Neural cell (in vitro differentiated cells): Measurements from ENCODE around the gene TSLP. TPM values are rescaled to one million over a fixed set of nuclear protein-coding genes. Genes with fewer than 3 reads are reported as not detected.

ENCODE experiments used
- H2AFZ ChIP-seq: fragments of 200-600, 300-800 bp; sonication (generic), shearing (Covaris generic); 2 replicates; pipeline ENCODE4 v1.6.0; 2014; ENCODE audit warnings: low read depth, mild to moderate bottlenecking, antibody characterized with exemption, low read length, moderate library complexity
- H3F3A ChIP-seq: fragments of 200-600 bp; shearing (Covaris generic); 2 replicates; pipeline ENCODE4 v1.6.1; 2016; ENCODE audit warnings: mild to moderate bottlenecking, moderate library complexity, mixed read lengths, antibody characterized with exemption, low read length; ENCODE audit not compliant: insufficient read depth, poor library complexity, severe bottlenecking
- H3K27ac ChIP-seq: fragments of 200-600, 300-800 bp; sonication (generic), shearing (Covaris generic); 2 replicates; pipeline ENCODE4 v1.5.1; 2014; ENCODE audit warnings: mild to moderate bottlenecking, low read length, moderate library complexity
- H3K27me3 ChIP-seq: fragments of 300-800, 200-600 bp; sonication (generic), shearing (Covaris generic); 2 replicates; pipeline ENCODE4 v1.6.0; 2014; ENCODE audit warnings: mild to moderate bottlenecking, low read depth, low read length, moderate library complexity; ENCODE audit not compliant: insufficient read depth
- H3K36me3 ChIP-seq: fragments of 300-800, 200-600 bp; sonication (generic), shearing (Covaris generic); 2 replicates; pipeline ENCODE4 v1.5.1; 2014; ENCODE audit warnings: mild to moderate bottlenecking, antibody characterized with exemption, low read length, moderate library complexity; ENCODE audit not compliant: insufficient read depth
- H3K4me2 ChIP-seq: fragments of 300-800, 200-600 bp; sonication (generic), shearing (Covaris generic); 2 replicates; pipeline ENCODE4 v1.6.0; 2014; ENCODE audit warnings: mild to moderate bottlenecking, low read length
- H3K4me3 ChIP-seq: fragments of 300-800, 200-600 bp; sonication (generic), shearing (Covaris generic); 2 replicates; pipeline ENCODE4 v1.5.1; 2014; ENCODE audit warnings: mild to moderate bottlenecking, low read length, moderate library complexity
- H3K79me2 ChIP-seq: fragments of 200-600 bp; shearing (Covaris generic); replicated peaks from 2 replicates; pipeline ENCODE4 v1.6.0; 2014; ENCODE audit warnings: mild to moderate bottlenecking, low read length, moderate library complexity; ENCODE audit not compliant: insufficient read depth
- H3K9ac ChIP-seq: fragments of 300-800, 200-600 bp; sonication (generic), shearing (Covaris generic); 2 replicates; pipeline ENCODE4 v1.6.1; 2016; ENCODE audit warnings: mild to moderate bottlenecking, low read length, mixed read lengths
- H3K9me2 ChIP-seq: fragments of 200-600 bp; shearing (Covaris generic); 2 replicates; pipeline ENCODE4 v1.6.1; 2016; ENCODE audit warnings: mild to moderate bottlenecking, low read length, mixed read lengths; ENCODE audit not compliant: insufficient read depth
- H3K9me3 ChIP-seq: fragments of 200-600, 300-800 bp; sonication (generic), shearing (Covaris generic); 2 replicates; pipeline ENCODE4 v1.6.1; 2016; ENCODE audit warnings: mild to moderate bottlenecking, mixed run types, low read length, moderate library complexity, mixed read lengths
- H4K20me1 ChIP-seq: fragments of 200-600 bp; shearing (Covaris generic); 2 replicates; pipeline ENCODE4 v1.6.1; 2016; ENCODE audit warnings: mild to moderate bottlenecking, mixed run types; ENCODE audit not compliant: insufficient read depth
- CTCF ChIP-seq: fragments of 450-650 bp; IDR thresholded peaks from 2 replicates; pipeline ENCODE4 v1.5.1; 2014; ENCODE audit warnings: antibody characterized with exemption, mild to moderate bottlenecking, moderate library complexity; ENCODE audit not compliant: poor library complexity, severe bottlenecking
- EP300 ChIP-seq: fragments of 450-650 bp; conservative IDR thresholded peaks from 2 replicates; pipeline ENCODE4 v1.6.1; 2014; ENCODE audit warnings: antibody characterized with exemption, mild to moderate bottlenecking, moderate library complexity; ENCODE audit not compliant: poor library complexity, severe bottlenecking
- EZH2 ChIP-seq: fragments of 200-600, 300-800 bp; shearing (Covaris generic), sonication (generic); IDR thresholded peaks from 2 replicates; pipeline ENCODE4 v1.6.1; 2014; ENCODE audit warnings: antibody characterized with exemption, low read length, borderline replicate concordance, mild to moderate bottlenecking; ENCODE audit not compliant: insufficient read depth, poor library complexity, severe bottlenecking
- POLR2AphosphoS5 ChIP-seq: IDR thresholded peaks from 2 replicates; pipeline ENCODE4 v1.6.1; 2012
- RAD21 ChIP-seq: fragments of 450-650 bp; conservative IDR thresholded peaks from 2 replicates; pipeline ENCODE4 v1.6.1; 2014; ENCODE audit warnings: antibody characterized with exemption, mild to moderate bottlenecking, moderate library complexity
- TAF1 ChIP-seq: IDR thresholded peaks from 2 replicates; pipeline ENCODE4 v1.6.1; 2012; ENCODE audit warnings: low read depth
- polyA plus RNA-seq: library from polyadenylated mRNA; depleted of rRNA; stranded (reverse); fragments of >200 nt; gene quantifications from 2 replicates; pipeline ENCODE4 v1.2.3, GENCODE V29; 2014
- TF ChIP-seq, protein P1 (sequence below): IDR thresholded peaks from 2 replicates; pipeline ENCODE4 v1.6.1; 2012; ENCODE audit warnings: borderline replicate concordance

TSLP gene
- polyA plus RNA-seq, 1 donor from 2014 or later: not detected

DNA sequence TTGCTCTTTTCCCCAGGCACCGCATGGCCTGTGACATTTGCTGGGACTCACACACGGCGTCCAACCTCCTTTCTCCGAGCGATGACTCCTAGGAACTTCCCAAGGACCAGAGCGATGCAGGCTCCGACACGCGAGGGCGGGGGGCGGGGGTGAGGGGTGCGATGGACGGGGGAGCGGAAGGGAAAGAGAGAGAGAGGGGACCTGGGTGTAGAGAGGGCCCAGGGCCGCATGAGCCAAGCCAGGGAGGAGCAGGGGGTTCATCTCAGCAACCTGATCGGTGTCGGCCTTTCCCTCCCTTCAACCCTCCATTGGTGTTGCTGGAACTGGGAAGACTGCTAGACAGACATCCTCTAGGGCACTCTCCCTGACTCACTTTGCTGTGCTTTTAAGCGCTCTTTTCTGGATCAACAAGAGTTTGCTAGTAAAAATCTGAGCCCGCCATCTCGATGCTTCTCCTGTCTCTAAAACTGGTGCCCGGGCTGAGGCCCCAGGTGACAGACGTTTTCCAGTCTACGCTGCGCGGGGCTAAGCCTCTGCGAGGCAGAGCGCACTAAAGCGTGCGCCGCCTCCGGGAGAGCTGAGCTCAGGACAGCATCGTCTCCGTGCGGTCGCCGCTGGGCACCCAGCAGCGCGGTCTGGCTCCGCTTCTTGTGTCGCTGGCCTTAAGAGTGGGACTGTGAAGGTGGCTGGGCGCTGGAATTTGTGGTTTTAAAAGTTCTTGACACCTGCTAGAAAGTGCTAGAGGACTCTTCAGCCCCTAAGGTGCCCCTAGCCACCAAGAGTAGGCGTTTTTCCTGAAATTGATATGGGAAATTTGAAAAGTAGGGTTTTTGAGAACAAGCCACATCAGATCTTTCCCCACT is 1.0 kb upstream of the TSLP start:
- Histone ChIP-seq H3K27me3 (peaks cover 75% of the 10 kb centered on the region), H3K79me2 (no peaks in the 10 kb centered on the region), H4K20me1 (no peaks in the 10 kb centered on the region), H3K9ac (no peak overlapping the region), H3F3A (no peaks in the 10 kb centered on the region), H3K9me3 (no peaks in the 10 kb centered on the region), H3K9me2 (no peaks in the 10 kb centered on the region), H2AFZ (no peak overlapping the region), H3K4me2 (no peak overlapping the region), H3K36me3 (no peaks in the 10 kb centered on the region), H3K27ac (no peak overlapping the region), H3K4me3 (peak overlapping the region; percentile 59)
- peak; percentile 30 for TF ChIP-seq CTCF
- TF ChIP-seq RAD21: no peak

- Histone ChIP-seq H3K4me3 (peak overlapping the region; percentile 62), H3K4me2 (peak overlapping the region; percentile 37), H2AFZ (peak overlapping the region; percentile 18), H3F3A (no peaks in the 10 kb centered on the region), H3K9ac (no peak overlapping the region), H4K20me1 (no peaks in the 10 kb centered on the region), H3K36me3 (no peaks in the 10 kb centered on the region), H3K9me3 (no peaks in the 10 kb centered on the region), H3K27me3 (peaks cover 68% of the 10 kb centered on the region), H3K27ac (no peak overlapping the region), H3K9me2 (no peaks in the 10 kb centered on the region), H3K79me2 (no peaks in the 10 kb centered on the region)
- TF ChIP-seq CTCF: no peak
- no peak for TF ChIP-seq TAF1
- no peak for TF ChIP-seq EZH2
- no peak for TF ChIP-seq POLR2AphosphoS5
- TF ChIP-seq EP300: no peak
- TF ChIP-seq, protein P1, sequence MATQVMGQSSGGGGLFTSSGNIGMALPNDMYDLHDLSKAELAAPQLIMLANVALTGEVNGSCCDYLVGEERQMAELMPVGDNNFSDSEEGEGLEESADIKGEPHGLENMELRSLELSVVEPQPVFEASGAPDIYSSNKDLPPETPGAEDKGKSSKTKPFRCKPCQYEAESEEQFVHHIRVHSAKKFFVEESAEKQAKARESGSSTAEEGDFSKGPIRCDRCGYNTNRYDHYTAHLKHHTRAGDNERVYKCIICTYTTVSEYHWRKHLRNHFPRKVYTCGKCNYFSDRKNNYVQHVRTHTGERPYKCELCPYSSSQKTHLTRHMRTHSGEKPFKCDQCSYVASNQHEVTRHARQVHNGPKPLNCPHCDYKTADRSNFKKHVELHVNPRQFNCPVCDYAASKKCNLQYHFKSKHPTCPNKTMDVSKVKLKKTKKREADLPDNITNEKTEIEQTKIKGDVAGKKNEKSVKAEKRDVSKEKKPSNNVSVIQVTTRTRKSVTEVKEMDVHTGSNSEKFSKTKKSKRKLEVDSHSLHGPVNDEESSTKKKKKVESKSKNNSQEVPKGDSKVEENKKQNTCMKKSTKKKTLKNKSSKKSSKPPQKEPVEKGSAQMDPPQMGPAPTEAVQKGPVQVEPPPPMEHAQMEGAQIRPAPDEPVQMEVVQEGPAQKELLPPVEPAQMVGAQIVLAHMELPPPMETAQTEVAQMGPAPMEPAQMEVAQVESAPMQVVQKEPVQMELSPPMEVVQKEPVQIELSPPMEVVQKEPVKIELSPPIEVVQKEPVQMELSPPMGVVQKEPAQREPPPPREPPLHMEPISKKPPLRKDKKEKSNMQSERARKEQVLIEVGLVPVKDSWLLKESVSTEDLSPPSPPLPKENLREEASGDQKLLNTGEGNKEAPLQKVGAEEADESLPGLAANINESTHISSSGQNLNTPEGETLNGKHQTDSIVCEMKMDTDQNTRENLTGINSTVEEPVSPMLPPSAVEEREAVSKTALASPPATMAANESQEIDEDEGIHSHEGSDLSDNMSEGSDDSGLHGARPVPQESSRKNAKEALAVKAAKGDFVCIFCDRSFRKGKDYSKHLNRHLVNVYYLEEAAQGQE: no peak
Measured at GRCh38 chr5:111072949-111073682, 1.6 kb downstream of the TSLP start.
